HG03135 (cell line): ENCODE measurements around the gene CBLC.
A peak's percentile ranks its signal among the peaks of the same experiment; 100 is the strongest.
"Not testable (repeated sequence)": the region's sequence is repeated elsewhere in the genome, so short reads cannot be mapped to it uniquely, and the experiment has no call there.

Source experiments
- ATAC-seq: cut with Tn5 transposase; IDR thresholded peaks from one replicate; pipeline ENCODE4 v1.9.1; 2021; ENCODE audit warnings: mild to moderate bottlenecking, moderate library complexity; ENCODE audit not compliant: unreplicated experiment

Gene CBLC

DNA sequence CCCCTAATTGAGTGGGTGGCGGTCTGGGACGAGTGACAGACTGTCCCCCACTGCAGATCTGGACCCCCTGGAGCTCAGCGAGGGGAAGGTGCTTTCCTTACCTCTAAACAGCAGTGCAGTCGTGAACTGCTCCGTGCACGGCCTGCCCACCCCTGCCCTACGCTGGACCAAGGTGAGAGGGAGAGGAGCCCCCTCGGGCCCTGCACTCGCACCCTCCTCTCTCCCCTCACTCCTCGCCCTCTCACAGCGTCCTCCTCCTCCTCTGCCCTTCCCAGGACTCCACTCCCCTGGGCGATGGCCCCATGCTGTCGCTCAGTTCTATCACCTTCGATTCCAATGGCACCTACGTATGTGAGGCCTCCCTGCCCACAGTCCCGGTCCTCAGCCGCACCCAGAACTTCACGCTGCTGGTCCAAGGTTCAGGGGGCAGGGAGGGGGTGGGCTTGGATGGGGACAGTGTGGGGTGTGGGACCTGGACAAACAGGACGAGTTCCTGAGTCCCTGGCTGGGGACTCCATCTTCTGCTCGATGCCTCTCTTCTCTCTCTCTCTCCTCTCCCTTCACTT, 40.9 kb downstream of the CBLC start:
- no peak for ATAC-seq

GRCh38 chr19:44819246-44819832, 41.6 kb downstream of the CBLC start:
- no peak for ATAC-seq

DNA sequence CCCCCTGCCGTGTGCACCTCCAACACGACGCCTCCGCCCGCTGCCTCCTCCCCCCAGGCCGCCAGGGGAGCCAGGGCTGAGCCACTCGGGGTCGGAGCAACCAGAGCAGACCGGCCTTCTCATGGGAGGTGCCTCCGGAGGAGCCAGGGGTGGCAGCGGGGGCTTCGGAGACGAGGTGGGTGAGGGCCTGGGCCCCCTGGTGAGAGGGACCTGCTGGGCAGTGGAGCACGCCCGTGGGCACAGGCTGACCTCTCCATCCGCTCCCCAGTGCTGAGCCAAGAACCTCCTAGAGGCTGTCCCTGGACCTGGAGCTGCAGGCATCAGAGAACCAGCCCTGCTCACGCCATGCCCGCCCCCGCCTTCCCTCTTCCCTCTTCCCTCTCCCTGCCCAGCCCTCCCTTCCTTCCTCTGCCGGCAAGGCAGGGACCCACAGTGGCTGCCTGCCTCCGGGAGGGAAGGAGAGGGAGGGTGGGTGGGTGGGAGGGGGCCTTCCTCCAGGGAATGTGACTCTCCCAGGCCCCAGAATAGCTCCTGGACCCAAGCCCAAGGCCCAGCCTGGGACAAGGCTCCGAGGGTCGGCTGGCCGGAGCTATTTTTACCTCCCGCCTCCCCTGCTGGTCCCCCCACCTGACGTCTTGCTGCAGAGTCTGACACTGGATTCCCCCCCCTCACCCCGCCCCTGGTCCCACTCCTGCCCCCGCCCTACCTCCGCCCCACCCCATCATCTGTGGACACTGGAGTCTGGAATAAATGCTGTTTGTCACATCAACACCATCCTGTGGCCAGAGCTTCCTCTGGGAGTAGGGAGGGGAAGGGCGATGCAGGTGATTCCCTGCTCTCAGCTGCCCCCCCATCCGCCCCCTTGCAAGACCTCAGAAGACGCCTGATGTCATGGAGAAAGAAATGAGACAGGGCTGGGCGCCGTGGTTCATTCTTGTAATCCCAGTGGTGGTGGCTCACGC, 43.2 kb downstream of the CBLC start:
- ATAC-seq = no peak

DNA sequence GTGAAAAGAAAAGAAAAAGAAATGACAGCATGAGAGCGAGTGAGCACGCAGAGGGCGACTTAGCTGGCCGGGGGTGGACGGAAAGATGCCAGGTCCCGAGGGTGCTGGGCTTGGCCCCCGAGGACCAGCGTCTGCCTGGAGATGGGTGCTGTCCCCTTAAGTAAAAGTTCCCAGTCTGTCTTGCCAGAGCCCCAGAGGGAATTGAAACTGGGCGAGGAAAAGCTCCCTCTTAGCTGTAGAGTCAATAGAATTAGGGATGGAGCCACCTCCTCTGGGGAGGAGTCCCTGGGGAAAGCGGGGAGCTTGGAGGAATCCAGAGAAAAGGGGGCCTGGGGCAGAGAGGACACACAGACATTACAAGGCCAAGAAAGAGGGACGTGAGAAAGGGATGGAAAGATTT, 44.5 kb downstream of the CBLC start:
- ATAC-seq = no peak

DNA sequence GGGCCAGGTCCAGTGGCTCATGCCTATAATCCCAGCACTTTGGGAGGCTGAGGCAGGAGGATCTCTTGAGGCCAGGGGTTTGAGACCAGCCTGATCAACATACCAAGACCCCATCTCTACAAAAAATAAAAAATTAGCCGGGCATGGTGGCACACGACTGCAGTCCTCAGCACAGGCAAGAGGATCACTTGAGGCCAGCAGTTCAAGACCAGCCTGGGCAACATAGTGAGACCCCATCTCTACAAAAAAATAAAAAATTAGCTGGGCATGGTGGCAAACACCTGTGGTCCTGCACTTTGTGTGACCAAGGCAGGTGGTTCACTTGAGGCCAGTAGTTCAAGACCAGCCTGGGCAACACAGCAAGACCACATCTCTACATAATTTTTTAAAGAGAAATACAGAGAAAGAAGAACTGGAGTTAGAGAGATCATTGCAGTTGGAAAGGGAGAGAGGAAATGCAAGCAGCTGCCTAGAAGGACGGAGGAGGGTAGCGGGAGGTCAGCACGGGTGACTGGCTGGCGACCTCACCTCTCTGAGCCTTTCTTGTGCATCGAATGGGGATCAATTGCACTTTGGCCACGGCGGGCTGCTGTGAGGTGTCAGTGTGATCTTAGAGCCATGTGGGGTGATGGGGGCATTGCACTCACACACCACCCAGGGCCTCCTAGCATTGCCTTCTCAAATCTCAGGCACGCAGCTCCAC, 45.1 kb downstream of the CBLC start:
- no peak for ATAC-seq

DNA sequence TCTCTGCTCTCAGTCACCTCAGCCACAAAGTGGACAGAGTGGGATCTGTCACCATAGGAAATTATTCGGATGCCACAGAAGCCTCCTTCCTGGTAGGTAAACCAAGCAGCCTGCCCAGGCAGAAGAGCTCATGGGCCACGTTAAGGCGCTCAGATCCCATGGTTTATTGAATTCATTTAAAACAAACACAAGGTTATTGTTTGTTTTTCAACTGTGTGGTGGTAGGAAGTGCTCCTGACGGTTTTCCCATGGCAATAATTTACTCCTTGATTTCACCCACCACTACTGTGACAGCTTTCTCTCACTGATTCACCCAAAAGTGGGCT, 45.6 kb downstream of the CBLC start:
- no peak for ATAC-seq

GRCh38 chr19:44824761-44825160, 47.1 kb downstream of the CBLC start:
- ATAC-seq = no peak

- ATAC-seq = not testable (repeated sequence)
Measured at GRCh38 chr19:44832875-44833274, 55.2 kb downstream of the CBLC start.

- ATAC-seq = not testable (repeated sequence)
Measured at GRCh38 chr19:44834399-44834798, 56.7 kb downstream of the CBLC start.

DNA sequence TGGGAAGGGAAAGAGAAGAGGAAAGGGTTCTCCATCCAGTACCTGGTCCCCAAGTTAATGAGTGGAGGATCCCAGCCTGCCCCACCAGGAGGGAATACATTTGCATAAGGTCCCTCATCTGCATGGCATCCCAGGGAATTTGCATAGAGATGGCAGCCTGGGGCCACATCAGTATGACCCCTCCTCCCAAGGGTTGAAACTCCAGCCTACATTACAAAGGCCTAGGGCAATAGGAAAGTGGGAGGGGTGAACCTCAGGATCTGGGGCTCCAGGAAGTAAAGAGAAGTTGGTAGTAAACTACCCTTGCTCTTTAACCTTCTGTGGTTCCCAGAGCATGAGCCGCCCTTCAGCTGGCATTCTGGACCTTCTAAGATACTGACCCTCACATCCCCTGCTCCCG, 61.6 kb downstream of the CBLC start:
- ATAC-seq = no peak

- ATAC-seq = no peak
Measured at GRCh38 chr19:44840811-44841210, 63.1 kb downstream of the CBLC start.

DNA sequence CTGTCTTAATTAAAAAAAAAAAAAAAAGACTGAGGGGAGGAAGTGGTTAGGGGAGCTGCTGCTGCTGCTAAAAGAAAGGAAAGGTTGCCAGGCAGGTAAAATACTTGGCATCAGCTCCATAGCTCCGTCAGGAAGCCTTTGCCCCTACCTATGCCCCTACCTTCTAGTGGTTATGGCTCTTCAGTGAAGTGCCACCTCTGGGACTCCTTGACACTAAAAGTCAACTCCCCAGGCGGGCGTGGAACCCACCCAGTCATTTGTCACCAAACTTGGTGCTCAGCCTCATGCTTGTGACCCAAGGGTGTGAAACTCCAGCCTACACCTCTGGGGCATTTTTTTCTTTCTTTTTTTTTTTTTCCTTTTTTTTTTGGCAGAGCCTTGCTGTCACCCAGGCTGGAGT, 63.5 kb downstream of the CBLC start:
- ATAC-seq = no peak

- ATAC-seq = no peak
Measured at GRCh38 chr19:44845286-44845611, 67.6 kb downstream of the CBLC start.

- ATAC-seq = peak; percentile 48
Measured at GRCh38 chr19:44845612-44846454, 68.1 kb downstream of the CBLC start, which contains the start of gene NECTIN2. Gene NECTIN2, plus strand, starts transcription at chr19:44846297. Its CDS starts 229 bp downstream, at chr19:44846526.

GRCh38 chr19:44846455-44847143, 68.9 kb downstream of the CBLC start:
- ATAC-seq = no peak

DNA sequence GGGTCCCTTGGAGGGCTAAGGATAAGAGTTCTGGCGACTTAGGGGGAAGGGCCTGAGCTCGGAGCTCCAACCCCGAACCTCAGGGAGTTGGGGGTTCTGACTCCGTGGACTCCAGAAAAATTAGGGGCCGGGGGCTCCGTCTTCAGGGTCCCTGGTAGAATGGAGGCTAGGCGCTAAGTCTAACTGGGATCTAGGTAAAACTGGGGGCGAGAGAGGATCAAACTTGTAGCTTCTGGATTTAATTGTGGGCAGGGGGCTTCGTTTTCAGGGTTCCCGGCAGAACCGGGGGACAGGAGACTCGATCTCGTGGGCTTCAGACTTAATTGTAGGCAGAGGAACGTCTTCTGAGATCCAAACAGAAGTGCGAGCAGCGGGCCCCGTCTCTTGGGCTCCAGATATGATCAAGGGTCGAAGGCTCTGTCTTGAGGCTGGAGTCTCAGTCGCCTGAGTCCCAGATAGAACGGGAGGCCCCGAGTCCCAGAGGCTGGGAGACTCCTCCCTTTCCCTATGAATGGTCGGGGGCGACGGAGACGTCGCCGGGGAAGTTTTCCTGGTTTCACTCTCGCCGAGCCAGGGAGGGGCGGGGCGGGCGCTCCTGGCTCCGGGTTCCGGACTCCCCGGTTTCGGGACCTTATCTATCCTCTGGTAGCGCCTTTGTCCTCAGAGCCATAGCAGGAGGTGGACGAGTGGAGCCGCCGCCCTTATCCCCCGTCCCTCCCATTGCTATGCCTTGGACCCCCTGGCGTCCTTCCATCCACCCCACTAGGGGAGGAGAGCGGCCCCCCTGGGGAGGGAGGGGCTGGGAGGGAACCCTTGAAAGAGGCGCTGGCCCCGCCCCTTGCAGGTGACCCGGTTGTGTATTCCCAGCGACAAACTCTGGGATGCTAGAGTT, 69.7 kb downstream of the CBLC start:
- no peak for ATAC-seq

- ATAC-seq = no peak
Measured at GRCh38 chr19:44848036-44848811, 70.5 kb downstream of the CBLC start.

DNA sequence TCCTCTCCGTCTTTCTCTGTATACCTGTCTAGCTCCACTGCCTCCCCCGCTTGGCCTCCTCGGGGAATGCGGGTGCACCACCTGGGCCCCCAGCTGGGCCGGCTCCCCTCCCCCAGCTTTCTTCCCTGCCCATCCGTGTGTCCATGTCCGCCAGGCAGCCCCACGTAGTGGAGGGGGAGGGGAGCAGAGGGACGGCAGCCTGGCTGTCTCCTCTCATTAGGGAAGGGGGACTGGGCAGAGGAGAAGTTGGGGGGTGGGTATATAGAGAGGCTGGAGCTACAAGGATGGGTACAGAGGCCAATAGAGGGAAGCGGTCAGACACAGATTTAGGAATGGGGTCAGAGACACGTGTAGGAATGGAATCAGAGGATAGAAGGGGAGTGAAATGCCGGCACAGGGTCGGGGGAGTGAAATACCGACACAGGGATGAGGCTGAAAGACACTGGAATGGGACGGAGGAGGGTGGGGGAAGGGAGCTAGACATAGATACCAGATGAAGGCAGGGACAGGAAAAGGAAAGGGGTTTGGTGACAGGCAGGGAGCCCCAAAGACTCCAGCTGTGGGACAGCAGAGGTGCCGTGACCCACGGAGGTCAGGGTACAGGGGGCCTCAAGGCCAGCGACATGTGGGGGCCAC, 71.2 kb downstream of the CBLC start:
- ATAC-seq = no peak
